Measurements from ENCODE around the gene ATP6V0B. TPM values are rescaled to one million over a fixed set of nuclear protein-coding genes. Genes with fewer than 3 reads are reported as not detected.

The ATP6V0B gene
- total RNA-seq, 4 donors from 2014 or later = 70.1 to 169 (median 135) TPM

DNA sequence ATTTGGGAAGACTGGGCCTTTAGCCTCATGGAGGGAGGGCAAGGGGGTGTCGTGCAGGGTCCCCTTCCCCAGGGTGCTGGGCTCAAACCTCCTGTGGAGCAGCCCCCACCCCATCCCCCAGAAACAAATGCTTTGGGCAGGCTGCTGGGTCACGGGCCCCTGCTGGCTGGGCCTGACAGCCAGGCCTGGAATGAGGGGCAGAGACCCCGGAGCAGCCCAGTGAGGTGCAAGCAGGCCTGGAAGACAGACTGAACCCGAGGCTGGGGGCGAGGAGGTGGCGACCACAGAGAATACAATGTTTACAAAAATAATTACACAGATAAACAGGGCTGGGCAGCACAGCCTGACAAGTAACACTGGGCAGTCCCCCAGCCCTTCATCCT lies 22.0 kb downstream of the ATP6V0B start:
- peaks cover 0 to 47% (median 0%) of the 10 kb centered on the region in 3 donors for H3K36me3 ChIP-seq
- no peaks in the 10 kb centered on the region for H3K27me3 ChIP-seq
- no peak overlapping the region for H3K4me3 ChIP-seq
- peaks cover 5 to 41% (median 12%) of the 10 kb centered on the region in 3 donors for H3K4me1 ChIP-seq
- intact Hi-C loops (cut with DNase I) = no loop called here
- WGBS, 2 donors = 58 to 88% methylated on average over 2 to 4 of the region's 6 CpGs
- H3K27ac ChIP-seq = peak overlapping the region in 1 of 4 donors; percentile 16
- H3K9me3 ChIP-seq = no peaks in the 10 kb centered on the region
- TF ChIP-seq, protein P1, sequence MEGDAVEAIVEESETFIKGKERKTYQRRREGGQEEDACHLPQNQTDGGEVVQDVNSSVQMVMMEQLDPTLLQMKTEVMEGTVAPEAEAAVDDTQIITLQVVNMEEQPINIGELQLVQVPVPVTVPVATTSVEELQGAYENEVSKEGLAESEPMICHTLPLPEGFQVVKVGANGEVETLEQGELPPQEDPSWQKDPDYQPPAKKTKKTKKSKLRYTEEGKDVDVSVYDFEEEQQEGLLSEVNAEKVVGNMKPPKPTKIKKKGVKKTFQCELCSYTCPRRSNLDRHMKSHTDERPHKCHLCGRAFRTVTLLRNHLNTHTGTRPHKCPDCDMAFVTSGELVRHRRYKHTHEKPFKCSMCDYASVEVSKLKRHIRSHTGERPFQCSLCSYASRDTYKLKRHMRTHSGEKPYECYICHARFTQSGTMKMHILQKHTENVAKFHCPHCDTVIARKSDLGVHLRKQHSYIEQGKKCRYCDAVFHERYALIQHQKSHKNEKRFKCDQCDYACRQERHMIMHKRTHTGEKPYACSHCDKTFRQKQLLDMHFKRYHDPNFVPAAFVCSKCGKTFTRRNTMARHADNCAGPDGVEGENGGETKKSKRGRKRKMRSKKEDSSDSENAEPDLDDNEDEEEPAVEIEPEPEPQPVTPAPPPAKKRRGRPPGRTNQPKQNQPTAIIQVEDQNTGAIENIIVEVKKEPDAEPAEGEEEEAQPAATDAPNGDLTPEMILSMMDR (IDR thresholded peaks at IDR 0.05) = no peak
- TF ChIP-seq POLR2A (IDR thresholded peaks at IDR 0.05) = no peak
- DNase-seq = no peak

DNA sequence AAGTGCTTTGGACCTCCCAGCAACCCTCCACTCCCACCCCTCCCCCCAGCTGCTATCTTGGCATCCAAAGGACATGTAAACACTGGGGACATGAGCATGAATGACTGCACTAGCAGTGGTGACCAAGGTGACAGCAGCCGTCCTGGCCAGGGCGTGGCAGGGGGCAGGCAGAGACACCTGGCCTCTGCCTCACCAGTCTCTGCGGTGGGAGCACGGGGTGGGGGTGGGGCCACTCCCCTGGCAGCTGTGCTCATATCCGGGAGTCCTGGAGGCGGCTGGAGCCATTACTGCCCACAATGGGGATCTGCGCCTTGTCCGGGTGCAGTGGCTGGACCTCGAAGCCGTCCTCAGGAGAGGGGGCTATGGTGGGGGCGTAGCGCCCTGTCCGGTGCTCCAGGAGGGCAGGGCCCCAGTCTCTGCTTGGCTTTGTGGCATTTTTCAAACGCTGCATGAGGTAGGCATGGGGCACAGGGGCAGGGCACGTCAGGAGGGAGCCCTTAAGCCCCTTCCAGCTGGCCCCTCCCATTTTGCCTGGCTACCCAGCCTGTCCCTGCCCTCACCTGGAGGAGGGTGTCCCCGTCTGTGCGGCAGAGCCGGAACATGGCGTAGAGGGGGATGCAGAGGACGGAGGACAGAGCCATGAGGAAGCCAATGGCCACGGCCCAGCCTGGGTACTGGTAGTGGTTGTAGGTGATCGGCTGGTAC lies 22.7 kb downstream of the ATP6V0B start:
- Histone ChIP-seq H3K4me3 (no peak overlapping the region), H3K27ac (no peak overlapping the region), H3K4me1 (peaks cover 5 to 34% (median 5%) of the 10 kb centered on the region in 3 donors), H3K36me3 (peaks cover 0 to 55% (median 0%) of the 10 kb centered on the region in 3 donors), H3K27me3 (no peaks in the 10 kb centered on the region), H3K9me3 (no peaks in the 10 kb centered on the region)
- no peak for TF ChIP-seq POLR2A (IDR thresholded peaks at IDR 0.05)
- TF ChIP-seq, protein P1 (IDR thresholded peaks at IDR 0.05) = no peak
- WGBS, 2 donors = 86 to 87% methylated on average over 5 of the region's 22 CpGs
- no peak for DNase-seq
- intact Hi-C loops (cut with DNase I) = no loop called here

- no peak overlapping the region for H3K4me3 ChIP-seq
- peaks cover 0 to 60% (median 0%) of the 10 kb centered on the region in 3 donors for H3K36me3 ChIP-seq
- 82 to 93% methylated on average over 11 of the region's 11 CpGs for WGBS, 2 donors
- H3K27me3 ChIP-seq = no peaks in the 10 kb centered on the region
- no peak for DNase-seq
- no peaks in the 10 kb centered on the region for H3K9me3 ChIP-seq
- H3K4me1 ChIP-seq = peaks cover 0 to 30% (median 5%) of the 10 kb centered on the region in 3 donors
- intact Hi-C loops (cut with DNase I) = no loop called here
- TF ChIP-seq, protein P1 (IDR thresholded peaks at IDR 0.05) = no peak
- no peak for TF ChIP-seq POLR2A (IDR thresholded peaks at IDR 0.05)
- no peak overlapping the region for H3K27ac ChIP-seq
Observed at GRCh38 chr1:43998000-43998378, 23.2 kb downstream of the ATP6V0B start.

DNA sequence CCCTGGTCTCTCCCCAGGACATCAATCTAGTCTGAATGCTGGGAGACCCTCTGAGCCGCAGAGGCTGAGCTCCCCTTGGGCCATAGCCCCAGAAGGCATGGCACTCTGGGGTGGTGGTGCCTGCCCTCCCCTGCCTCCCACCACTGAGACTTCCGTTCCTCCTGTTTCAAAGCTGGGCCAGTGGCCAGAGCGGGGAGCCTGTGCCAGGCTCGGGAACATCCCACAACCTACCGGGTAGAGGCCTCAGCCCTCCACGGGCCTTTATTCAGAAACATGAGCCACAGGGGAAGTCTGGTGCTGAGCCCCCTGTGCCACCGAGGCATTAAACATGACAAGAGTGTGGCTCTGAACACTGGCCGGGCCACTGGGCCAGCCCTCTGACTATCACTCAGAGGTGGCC lies 24.7 kb downstream of the ATP6V0B start:
- Histone ChIP-seq H3K4me3 (no peak overlapping the region), H3K36me3 (peaks cover 0 to 74% (median 0%) of the 10 kb centered on the region in 3 donors), H3K9me3 (no peaks in the 10 kb centered on the region), H3K27ac (no peak overlapping the region), H3K27me3 (no peaks in the 10 kb centered on the region), H3K4me1 (peaks cover 0 to 19% (median 5%) of the 10 kb centered on the region in 3 donors)
- DNase-seq = no peak
- intact Hi-C loops (cut with DNase I) = no loop called here
- no peak for TF ChIP-seq POLR2A (IDR thresholded peaks at IDR 0.05)
- TF ChIP-seq, protein P1 (IDR thresholded peaks at IDR 0.05) = no peak
- WGBS, 2 donors = 47% methylated on average over 3 of the region's 8 CpGs; no CpG with 5 or more reads in 1 of the 2 donors

GRCh38 chr1:44000122-44000665 lies 25.4 kb downstream of the ATP6V0B start:
- no peak for DNase-seq
- TF ChIP-seq, protein P1 (IDR thresholded peaks at IDR 0.05) = no peak
- no peak for TF ChIP-seq POLR2A (IDR thresholded peaks at IDR 0.05)
- no peaks in the 10 kb centered on the region for H3K27me3 ChIP-seq
- WGBS, 2 donors = 67% methylated on average over 7 of the region's 8 CpGs; no CpG with 5 or more reads in 1 of the 2 donors
- H3K4me3 ChIP-seq = no peak overlapping the region
- intact Hi-C loops (cut with DNase I) = loop anchor here (5.0 kb wide), 1 partner anchor 37 kb away; no protein-coding TSS in a partner anchor
- H3K4me1 ChIP-seq = peaks cover 0 to 19% (median 5%) of the 10 kb centered on the region in 3 donors
- H3K9me3 ChIP-seq = no peaks in the 10 kb centered on the region
- H3K36me3 ChIP-seq = peaks cover 0 to 81% (median 0%) of the 10 kb centered on the region in 3 donors
- no peak overlapping the region for H3K27ac ChIP-seq
